Kidney (tissue), 14 donors: ENCODE data around the gene ZNF511. TPM values are rescaled to one million over a fixed set of nuclear protein-coding genes. Genes with fewer than 3 reads are reported as not detected.

Experiments
- DNase-seq, 5 donors: peaks; one replicate each; pipeline ENCODE4 v3.0.0-alpha.2; 2013 to 2020
- FAIRE-seq: peaks from 2 replicates; lab custom pipeline; 2012; peaks lifted over from hg19 to GRCh38; lab: Jason Lieb, UNC
- H3K27ac ChIP-seq, 2 donors: one replicate each; pipeline ENCODE4 v1.7.0; 2013; ENCODE audit warnings: low read depth in 2 of 2, low read length in 2 of 2, inconsistent platforms in 1 of 2
- H3K27me3 ChIP-seq: one replicate; pipeline ENCODE4 v1.7.1; 2013; ENCODE audit warnings: low read length, inconsistent platforms; ENCODE audit not compliant: control insufficient read depth, insufficient read depth
- H3K36me3 ChIP-seq, 3 donors: one replicate each; pipeline versions ENCODE4 v1.7.0 to v1.7.1; 2013; ENCODE audit warnings: low read length in 3 of 3, control low read depth in 1 of 3, inconsistent platforms in 1 of 3; ENCODE audit not compliant: insufficient read depth in 3 of 3, control insufficient read depth in 2 of 3
- H3K4me1 ChIP-seq, 3 donors: one replicate each; pipeline versions ENCODE4 v1.7.0 to v1.7.1; 2013; ENCODE audit warnings: low read length in 3 of 3, inconsistent platforms in 1 of 3, low read depth in 1 of 3; ENCODE audit not compliant: control insufficient read depth in 2 of 3, insufficient read depth in 2 of 3
- H3K4me3 ChIP-seq, 3 donors: one replicate each; pipeline versions ENCODE4 v1.7.0 to v1.8.1; 2013; ENCODE audit warnings: low read length in 3 of 3, control low read depth in 1 of 3, inconsistent platforms in 1 of 3
- H3K9ac ChIP-seq, 3 donors: one replicate each; pipeline versions ENCODE4 v1.7.0 to v1.7.1; 2013; ENCODE audit warnings: low read length in 3 of 3, control low read depth in 1 of 3, inconsistent platforms in 1 of 3
- H3K9me3 ChIP-seq, 3 donors: one replicate each; pipeline versions ENCODE4 v1.7.0 to v1.7.1; 2013; ENCODE audit warnings: low read length in 3 of 3, control low read depth in 1 of 3, inconsistent platforms in 1 of 3; ENCODE audit not compliant: control insufficient read depth in 2 of 3, insufficient read depth in 1 of 3
- intact Hi-C: fragments of 100-400 bp; cut with DNase I; formaldehyde crosslinking; loops from one replicate; pipeline ENCODE4 v1.11.1; 2022
- polyA plus RNA-seq: library from polyadenylated mRNA; stranded (reverse); fragments of 350-450 nt; fragmentation: Illumina TruSeq; extraction: RNeasy Lipid Tissue Mini Kit (QIAGEN cat#74804); gene quantifications from one replicate; pipeline ENCODE4 v1.2.3, GENCODE V29; 2014; ENCODE audit warnings: low read depth, low replicate concordance; ENCODE audit not compliant: insufficient read depth
- total RNA-seq: library from RNA; stranded (reverse); fragmentation: NEBNext Ultra II Directional; extraction: Animal tissue kit (Norgen Biotek cat#: 25700); gene quantifications from one replicate; pipeline ENCODE4 v1.2.1, GENCODE V29; 2021
- TF ChIP-seq, protein P1 (sequence below): IDR thresholded peaks from 3 replicates; pipeline ENCODE4 v1.5.1; 2012; ENCODE audit warnings: mild to moderate bottlenecking, moderate library complexity, borderline replicate concordance; ENCODE audit not compliant: insufficient read depth; ENCODE audit errors: extremely low read depth
- donor health status: control.
- donor health status: control.
- donor health status: control.
- donor health status: control.
- donor health status: control.
- donor health status: DM: yes; HTN: yes; CAD: no.
- donor health status: Normal renal cell carcinoma (clear cell type).

Gene ZNF511
- total and polyA plus RNA-seq, 2 donors from 2014 or later = 35.6 to 50.7 TPM

DNA sequence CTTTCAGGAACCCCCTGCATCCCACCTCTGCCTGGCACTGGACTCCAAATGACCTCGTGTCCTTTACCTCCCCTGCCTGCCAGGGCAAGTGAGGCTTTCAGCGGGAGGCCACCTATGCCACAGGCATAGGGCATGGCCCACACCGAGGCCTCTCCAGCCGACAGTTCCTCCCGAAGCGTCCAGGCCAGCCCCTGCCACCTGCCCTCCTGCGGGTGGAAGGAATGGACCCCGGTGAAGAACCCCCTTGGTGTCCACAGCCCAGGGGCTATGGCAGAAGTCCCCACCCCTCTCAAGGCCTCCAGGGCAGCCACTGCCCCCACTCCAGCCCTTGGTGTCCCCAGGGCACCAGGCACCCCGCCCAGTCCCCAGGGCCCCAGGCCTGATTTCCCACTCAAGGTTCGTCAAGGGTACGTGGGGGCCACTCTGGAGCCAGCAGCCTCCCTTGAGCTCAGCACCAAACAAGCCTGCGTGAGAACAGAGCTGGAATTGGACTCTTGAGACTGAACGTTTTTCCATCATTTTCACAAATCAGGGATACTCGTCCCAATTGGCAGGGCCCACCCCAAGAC is 46.0 kb downstream of the ZNF511 start:
- H3K27me3 ChIP-seq = no peaks in the 10 kb centered on the region
- FAIRE-seq (no peak), DNase-seq (no peak)
- H3K9ac ChIP-seq = no peak overlapping the region
- no peaks in the 10 kb centered on the region for H3K9me3 ChIP-seq
- no peaks in the 10 kb centered on the region for H3K36me3 ChIP-seq
- H3K4me1 ChIP-seq = peaks cover 0 to 9% (median 0%) of the 10 kb centered on the region in 3 donors
- TF ChIP-seq, protein P1, sequence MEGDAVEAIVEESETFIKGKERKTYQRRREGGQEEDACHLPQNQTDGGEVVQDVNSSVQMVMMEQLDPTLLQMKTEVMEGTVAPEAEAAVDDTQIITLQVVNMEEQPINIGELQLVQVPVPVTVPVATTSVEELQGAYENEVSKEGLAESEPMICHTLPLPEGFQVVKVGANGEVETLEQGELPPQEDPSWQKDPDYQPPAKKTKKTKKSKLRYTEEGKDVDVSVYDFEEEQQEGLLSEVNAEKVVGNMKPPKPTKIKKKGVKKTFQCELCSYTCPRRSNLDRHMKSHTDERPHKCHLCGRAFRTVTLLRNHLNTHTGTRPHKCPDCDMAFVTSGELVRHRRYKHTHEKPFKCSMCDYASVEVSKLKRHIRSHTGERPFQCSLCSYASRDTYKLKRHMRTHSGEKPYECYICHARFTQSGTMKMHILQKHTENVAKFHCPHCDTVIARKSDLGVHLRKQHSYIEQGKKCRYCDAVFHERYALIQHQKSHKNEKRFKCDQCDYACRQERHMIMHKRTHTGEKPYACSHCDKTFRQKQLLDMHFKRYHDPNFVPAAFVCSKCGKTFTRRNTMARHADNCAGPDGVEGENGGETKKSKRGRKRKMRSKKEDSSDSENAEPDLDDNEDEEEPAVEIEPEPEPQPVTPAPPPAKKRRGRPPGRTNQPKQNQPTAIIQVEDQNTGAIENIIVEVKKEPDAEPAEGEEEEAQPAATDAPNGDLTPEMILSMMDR = no peak
- no peak overlapping the region for H3K27ac ChIP-seq
- H3K4me3 ChIP-seq = no peak overlapping the region
- intact Hi-C loops = no loop called here

DNA sequence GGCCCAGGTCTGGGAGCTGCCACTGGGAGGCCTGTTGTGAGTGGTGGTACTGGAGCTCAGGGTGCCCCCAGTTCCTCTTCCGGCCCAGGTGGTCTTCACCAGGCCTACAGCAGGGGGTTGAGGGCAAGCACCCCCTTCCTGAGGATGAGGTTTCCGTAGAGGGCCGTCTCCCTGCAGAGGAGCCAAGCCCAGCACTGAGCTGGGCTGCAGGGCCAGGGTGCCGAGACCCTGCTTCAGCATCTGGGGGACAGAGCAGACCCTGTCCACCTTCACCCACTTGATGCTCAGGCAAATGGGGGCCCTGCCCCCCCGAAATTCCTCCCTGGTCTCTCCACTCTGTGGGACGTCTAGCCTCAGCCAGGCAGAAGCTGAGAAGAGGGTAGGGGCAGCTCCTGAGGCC is 46.6 kb downstream of the ZNF511 start:
- intact Hi-C loops = no loop called here
- Histone ChIP-seq H3K36me3 (no peaks in the 10 kb centered on the region), H3K27me3 (no peaks in the 10 kb centered on the region), H3K27ac (no peak overlapping the region), H3K9ac (no peak overlapping the region), H3K9me3 (no peaks in the 10 kb centered on the region), H3K4me1 (peaks cover 0 to 11% (median 0%) of the 10 kb centered on the region in 3 donors), H3K4me3 (no peak overlapping the region)
- FAIRE-seq (no peak), DNase-seq (no peak)
- TF ChIP-seq, protein P1 = no peak

DNA sequence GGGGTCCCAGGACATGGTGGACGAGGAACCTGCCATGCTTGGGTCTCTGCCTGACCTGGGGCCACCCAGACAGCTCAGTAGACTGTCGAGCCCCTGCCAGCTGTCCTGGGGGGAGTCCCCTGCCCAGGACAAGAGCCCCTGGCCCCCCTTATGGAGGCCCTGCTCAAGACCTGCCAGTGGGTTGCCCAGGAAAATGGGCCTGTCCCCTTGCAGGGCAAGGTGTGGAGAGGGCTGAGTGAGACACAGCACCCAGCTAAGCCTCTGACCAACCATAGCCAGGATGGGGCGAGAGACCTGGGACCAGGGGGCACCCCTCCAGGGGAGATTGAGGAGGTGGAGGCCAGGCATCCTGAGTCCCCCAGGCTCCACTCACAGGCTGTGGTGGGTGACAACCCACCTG is 47.3 kb downstream of the ZNF511 start:
- intact Hi-C loops = no loop called here
- Histone ChIP-seq H3K9ac (no peak overlapping the region), H3K36me3 (no peaks in the 10 kb centered on the region), H3K4me1 (peaks cover 0 to 11% (median 0%) of the 10 kb centered on the region in 3 donors), H3K4me3 (no peak overlapping the region), H3K9me3 (no peaks in the 10 kb centered on the region), H3K27me3 (no peaks in the 10 kb centered on the region), H3K27ac (no peak overlapping the region)
- DNase-seq (no peak), FAIRE-seq (no peak)
- TF ChIP-seq, protein P1 = no peak
